NCI-H446 (cell line): Measurements from ENCODE around the gene TOLLIP.
"Not testable (repeated sequence)": the region's sequence is repeated elsewhere in the genome, so short reads cannot be mapped to it uniquely, and the experiment has no call there.

Source experiments
- DNase-seq, 2 experiments: peaks; one replicate each; lab custom pipeline; 2025; lab: John Stamatoyannopoulos, UW

Gene TOLLIP

DNA sequence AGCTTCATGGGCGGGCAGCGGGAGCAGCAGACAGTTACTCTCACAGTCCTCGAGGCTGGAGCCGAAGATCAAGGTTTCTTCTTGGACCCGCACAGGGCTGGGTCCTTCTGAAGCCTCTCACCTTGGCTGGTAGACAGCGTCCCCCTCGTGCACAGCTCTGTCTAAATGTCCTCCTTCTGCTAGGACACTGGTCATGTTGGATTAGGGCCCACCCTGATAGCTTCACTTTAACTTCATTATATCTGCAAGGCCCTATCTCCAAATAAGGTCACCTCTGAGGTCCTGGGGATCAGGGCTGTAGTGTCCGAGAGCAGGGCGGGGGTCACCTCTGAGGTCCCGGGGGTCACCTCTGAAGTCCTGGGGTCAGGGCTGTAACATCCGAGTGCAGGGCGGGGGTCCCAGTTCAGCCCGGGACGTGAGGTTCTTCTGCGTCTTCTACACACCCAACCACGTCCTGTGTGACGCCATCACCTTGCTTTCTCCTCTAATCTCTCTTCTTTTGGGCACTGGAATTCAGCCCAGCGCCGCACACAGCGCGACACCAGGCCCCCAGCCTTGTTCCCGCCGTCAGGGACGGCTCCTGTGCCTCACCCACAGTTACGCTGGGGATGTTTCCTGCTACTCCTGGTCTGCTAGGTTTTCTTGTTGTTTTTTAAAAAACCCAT, 34.1 kb upstream of the TOLLIP start:
- no peak for DNase-seq

DNA sequence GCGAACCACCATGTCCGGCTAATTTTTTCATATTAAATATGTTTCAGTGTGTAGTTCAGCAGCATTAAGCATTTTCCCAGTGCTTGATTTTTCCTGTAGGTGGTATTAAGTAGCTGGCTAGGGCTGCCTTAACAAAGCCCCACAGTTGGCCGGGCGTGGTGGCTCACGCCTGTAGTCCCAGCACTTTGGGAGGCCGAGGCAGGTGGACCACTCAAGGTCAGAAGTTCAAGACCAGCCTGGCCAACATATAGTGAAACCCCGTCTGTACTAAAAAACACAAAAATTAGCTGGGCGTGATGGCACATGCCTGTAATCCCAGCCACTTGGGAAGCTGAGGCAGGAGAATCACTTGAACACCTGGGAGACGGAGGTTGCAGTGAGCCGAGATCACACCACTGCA, 33.5 kb upstream of the TOLLIP start:
- DNase-seq: no peak

DNA sequence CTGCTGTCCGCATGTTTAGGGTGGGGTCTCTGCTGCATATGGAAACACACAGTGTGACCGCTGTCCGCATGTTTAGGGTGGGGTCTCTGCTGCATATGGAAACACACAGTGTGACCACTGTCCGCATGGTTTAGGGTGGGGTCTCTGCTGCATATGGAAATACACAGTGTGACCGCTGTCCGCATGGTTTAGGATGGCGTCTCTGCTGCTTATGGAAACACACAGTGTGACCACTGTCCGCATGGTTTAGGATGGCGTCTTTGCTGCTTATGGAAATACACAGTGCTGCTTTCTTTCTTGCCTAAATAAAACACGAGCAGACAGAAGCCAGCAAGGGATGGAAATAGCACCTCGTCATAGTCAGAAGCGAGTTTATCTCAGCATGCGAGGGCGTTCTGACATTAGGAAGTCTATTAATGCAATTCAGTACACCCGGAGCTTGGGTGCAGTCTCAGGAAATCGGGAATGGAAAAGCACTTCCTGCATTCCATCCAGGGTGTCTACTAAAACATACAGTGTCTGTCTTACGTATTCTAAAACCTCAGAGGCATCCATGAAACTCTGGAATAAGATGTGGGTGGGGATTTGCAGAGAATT, 32.6 kb upstream of the TOLLIP start:
- no peak for DNase-seq

DNA sequence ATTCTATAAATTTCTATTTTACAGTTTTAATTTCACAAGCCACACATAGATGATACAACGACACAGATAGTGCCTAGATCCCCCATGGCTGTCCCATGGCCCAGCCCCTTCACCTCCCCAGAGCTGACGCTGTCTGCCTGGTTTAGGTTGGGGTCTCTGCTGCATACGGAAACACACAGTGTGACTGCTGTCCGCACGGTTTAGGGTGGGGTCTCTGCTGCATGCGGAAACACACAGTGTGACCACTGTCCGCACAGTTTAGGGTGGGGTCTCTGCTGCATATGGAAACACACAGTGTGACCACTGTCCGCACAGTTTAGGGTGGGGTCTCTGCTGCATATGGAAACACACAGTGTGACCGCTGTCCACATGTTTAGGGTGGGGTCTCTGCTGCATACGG, 31.8 kb upstream of the TOLLIP start:
- DNase-seq: not testable (repeated sequence)

DNA sequence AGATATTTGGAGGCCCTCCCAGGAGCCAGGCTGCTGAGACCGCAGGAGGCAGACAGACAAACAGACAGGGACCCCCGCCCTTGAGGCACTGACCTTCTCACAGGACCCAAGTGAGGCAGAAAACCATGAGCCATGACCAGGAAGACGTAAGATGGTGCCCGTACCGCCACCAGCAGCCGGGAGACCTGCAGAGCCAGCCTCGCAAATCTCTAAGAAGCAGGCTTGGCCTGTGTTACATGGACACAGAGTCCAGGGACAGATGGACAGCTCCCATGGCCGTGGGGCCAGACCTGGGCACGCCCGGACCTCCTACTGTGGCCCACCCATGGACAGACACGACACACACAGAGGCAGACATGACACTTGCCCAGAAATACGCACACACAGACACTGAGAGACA, 30.7 kb upstream of the TOLLIP start:
- no peak for DNase-seq

DNA sequence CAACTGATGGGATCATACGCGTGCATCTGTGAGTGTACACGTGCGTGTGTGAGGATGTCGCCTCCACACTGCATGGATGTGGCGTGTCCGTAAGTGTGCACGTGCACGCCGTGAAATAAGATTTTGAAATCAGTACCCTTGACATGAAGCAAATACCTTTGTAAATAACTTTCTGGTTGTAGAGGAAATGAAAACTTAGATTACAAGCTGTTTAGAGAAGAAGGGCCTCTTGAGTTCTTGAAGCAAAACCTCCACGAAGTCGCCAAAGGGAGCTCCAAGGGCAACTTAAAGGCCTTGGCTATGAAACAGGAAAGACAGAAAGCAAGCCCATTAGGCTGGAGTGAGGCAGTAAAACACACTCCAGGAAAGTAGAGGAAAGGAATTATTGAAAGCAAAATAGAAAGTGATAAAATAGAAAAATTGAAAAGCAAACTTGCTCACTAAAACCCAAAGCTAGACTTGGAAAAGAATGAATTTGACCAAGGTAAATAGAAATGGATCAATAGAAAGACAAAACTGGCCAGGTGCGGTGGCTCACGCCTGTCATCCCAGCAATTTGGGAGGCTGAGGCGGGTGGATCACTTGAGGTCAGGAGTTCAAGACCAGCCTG, 29.7 kb upstream of the TOLLIP start:
- DNase-seq: no peak

DNA sequence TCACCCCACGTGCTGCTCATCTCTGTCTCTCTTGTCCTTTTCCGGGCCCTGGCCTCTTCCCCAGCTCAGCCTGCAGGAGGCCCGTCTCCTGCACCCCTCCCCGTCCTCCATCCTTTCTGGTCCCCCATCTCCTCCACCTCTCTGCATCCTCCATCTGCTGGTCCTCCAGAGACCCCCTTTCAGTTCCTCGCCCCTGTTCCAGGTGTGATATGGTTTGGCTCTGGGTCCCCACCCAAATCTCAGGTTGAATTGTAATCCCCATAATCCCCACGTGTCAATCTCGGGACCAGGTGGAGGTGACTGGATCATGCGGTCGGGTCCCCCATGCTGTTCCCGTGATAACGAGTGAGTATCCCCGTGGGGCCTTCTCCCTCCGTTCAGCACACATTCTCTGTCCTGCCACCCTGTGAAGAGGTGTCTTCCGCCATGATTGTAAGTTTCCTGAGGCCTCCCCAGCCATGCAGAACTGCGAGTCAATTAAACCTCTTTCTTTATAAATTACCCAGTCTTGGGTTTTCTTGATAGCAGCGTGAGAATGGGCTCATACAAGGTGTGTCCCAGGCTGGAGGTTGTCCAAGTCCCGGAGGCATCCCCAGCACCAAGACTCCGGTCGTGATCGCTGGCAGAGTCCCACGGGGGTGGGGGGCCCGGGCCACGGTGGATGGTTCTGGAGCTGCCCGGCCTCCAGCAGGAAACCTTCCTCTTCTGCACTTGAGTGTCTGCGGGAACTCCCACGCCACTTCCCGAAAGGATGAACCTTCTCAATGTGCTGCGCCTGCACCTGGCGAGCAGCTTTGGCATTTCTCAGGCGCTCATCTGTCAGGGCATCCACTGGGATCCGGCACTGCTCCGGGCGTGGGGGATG, 29.0 kb upstream of the TOLLIP start:
- no peak for DNase-seq

DNA sequence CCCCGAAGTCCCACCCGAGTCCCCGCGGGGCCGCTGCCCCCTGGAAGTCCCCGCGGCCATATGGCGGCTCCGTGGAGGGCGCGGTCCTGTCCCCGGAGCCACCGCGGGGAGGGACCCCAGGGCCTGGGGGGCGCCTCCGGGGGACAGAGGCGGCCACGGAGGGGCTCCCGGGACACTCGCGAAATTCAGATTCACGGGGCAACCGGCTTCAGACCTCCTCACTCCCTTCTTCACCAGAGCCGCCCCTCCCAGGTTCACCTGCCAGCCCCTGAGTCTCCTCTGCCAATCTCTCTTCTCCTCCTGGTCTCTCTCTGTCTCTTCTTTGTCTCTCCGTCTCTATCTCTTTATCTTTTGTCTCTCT, 28.2 kb upstream of the TOLLIP start:
- no peak for DNase-seq

DNA sequence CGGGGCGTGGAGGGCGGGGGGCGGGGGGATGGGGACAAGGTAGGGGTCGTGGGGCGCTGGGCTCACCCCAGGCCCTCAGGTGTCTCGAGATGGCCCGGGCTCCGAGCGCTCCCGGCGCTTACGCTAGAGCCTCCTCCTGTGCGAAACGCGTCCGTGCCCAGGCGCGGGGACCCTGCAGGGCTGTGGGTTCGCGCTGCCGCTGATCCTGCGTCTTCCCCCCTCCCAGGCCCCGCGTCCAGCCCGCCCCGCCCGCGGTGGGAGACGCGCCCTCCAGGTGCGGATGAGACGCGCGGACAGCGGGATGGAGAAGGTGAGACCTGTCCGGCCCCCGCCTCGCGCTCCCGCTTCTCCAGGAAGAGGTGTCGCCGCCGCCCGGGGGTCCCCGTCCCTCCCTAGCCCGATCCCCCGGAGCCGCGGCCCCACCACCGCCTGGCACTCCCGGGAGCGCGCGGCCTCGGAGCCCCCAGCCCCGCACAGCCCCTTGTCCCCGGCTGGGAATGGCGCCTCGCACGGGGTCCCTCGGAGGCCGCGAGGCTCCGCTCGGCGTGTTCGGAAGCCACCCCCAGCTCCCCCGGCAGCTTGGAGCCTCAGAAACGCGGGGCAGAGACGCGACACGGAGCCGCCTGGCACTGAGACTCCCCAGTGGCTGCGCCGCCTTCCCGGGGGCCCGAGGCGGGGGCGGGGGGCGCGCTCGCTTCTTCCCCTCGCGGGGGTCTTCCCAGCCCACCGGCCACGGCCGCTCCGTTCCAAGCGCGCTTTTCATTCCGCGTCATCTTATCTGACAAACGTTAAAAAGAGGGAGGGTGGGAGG, 27.6 kb upstream of the TOLLIP start:
- peak in 1 of 2 experiments; percentile 13 for DNase-seq

DNA sequence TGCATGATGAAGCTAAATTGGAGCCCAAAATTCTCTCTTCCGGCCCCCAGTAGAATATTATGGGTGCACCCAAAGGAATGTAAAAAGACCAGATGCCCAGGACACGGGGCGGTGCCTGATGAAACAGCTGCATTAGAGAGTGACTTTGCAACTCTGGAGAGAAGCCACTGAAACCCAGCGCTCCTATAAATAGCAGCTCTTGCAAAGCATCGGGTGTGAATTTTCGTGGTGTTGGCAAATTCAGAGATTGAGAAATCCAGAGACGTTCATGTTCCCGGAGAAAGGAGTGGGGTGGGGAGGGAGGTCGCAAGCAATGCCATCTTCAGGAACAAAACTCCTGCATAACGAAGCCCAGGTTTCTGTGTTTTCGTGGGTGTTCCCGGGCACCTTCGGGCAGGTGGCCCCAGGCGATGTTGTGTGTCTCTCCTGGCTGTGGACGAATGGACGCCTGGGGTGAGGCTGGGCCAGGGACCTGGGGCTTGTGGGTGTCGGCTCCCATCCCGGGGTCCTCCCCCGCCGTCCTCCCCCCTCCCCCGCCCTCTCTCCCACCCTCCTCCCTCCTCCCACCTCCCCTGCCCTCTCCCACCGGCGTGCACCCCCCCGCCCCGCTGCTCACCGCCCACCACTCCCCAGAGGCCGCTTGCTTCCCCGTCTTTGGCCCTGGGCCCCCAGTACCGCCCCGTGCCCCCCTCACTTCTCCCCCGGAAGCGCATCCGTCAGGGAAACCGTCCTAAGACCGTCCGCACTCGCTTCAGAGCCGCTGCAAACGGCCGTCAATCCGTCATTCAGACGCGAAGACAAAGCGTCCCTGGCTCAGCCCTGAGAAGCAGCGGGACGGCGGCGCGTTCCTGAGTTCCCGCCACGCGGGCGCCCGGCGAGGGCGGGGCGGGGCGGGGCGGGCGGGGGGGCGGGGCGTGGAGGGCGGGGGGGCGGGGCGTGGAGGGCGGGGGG, 26.7 kb upstream of the TOLLIP start:
- DNase-seq: peak; percentile 21 to 76

DNA sequence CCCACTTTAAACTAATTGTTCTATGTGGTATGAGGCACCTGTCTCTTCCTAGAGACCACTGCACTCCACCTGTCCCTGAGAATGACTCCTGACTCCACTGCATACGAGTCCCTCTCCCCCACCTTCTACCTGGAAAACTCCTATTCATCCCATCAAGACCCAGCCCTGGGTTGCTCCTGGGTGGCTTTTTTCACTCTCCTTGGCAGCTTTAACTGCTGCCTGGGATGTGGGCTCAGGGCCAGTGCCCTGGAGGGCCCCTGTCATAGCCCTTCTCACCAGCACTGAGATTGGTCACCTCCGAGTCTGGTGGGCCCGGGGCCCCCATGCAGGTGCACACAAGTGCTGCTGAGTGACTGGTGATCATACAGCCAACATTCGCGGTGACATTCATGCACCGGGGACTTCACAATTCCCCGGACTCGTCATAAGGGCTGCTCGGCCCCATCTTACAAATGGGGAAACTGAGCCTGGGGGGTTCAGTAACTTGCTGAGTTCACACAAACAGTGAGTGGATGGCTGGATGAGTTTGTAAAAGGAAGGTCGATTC, 25.9 kb upstream of the TOLLIP start:
- no peak for DNase-seq

DNA sequence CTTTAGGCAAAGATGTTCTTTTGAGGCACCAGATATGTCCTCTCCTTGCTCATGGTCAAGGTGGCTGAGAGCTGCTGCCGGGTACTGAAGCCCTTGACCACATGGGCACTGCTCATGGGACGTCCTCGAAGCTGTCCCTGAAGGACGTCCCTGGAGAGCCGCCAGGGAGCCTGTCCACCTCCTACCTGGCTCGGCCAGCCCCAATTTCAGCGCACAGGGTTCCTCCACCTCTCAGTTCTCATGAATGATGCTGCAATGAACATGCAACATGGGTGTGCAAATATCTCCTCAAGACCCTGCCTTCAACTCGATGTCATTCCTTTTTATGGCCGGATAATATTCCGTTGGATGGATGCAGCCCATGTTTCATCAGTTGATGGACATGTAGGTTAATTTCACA, 24.4 kb upstream of the TOLLIP start:
- no peak for DNase-seq

DNA sequence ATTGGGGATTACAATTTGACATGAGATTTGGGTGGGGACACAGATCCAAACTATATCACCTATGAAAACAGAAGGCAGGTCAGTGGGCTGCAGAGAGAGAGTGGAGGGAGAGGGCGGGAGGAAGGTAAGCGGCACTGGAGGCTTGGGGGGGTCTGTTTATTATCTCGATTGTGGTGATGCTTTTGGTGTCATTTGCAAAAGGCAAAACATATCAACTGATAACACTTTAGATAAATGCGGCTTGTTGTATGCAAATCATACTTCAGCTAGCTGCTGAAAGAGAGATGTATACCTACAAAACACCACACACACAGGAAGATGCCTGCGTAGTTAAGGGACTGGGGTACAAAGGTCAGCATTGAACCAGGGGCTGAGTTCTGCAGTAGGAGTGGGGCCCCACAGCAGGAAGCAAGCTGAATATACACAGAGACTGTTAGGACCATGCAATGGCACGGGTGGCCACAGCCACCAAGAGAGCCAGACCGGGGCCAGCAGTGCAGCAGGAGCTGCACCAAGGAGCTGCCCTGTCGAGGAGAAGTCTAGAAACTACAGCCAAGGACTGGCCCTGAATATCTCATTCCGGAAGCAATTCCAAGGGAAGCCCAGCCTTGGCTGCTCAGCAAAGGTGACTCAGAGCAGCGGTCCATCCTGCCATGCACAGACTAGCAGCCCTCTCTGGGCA, 23.8 kb upstream of the TOLLIP start:
- DNase-seq: no peak

DNA sequence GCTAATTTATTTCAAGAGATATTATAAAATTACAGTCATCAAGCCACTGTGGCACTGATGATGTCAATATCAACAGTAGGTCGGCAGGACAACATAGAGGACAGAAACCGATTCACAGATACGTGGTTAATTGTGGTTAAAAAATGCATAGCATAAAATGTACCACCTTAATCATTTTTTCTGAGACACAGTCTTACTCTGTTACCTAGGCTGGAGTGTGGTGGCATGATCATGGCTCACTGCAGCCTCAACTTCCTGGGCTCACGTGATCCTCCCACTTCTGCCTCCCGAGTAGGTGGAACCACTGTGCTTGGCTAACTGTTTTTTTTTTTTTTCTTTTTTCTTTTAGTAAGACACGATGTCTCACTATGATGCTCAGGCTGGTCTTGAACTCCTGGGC, 21.0 kb upstream of the TOLLIP start:
- no peak for DNase-seq

DNA sequence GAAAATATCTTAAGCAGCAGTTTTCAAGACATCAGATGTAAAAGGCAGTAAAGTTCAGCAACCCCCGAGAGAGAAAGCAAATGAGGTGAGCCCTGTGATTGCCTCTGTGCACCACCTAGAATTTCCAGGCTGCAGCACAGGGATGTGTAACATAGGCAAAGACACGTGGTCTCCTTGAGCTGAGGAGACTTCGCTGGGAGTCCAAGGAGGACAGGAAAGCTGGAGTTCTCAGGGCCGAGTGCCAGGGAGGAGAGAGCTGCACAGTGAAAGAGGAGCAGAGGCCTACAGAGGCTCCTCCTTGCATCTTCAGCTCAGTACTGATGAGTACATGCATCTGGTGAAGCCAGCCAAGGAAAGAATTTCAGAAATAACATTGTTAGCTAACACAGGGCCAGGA, 17.6 kb upstream of the TOLLIP start:
- no peak for DNase-seq

DNA sequence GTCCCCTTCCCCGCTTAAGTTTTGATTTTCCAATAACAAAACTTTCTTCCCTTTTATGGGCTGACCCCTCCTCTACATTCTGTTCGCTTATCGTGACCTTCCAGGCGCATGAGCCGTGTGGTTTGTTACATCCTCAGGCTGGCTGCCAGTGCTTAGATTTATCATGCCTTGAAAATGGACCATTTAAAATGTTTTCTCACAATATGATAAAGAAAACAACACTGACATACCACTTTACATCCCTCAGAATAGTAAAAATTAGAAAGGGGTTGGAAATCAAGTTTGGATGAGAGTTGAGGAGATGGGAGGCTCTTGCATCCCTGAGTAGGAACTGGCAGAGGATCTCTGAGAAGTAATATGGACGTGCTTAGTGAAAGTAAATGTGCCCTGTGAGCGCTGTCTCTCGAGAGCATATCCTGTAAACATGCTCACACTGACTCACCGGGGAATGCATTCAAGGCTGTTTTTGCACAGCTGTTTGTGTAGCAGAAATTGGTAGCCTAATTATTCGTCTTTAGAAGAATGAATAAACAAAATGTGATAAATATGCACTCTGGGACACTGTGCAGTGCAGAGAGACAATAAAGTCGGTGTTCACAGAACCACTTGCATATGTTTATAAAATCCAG, 17.1 kb upstream of the TOLLIP start:
- no peak for DNase-seq

DNA sequence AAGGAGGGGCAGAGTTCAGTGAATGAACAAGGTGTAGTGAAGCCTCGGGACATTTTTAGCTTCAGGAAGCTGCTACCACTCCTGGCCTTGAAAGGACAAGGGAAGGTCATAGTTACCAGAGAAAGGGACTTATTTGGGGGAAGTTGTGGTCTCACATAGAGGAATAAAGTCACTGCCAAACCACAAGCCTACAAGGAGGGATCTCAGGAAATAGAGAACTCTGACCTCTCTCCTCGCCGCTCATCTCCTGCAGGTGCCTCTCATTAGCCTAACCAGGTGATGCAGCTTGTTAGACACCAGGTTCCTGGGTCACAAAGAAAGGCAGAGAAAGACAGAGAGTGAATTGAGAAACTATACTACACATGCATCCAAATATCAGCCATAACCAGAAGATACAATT, 14.3 kb upstream of the TOLLIP start:
- DNase-seq: no peak

DNA sequence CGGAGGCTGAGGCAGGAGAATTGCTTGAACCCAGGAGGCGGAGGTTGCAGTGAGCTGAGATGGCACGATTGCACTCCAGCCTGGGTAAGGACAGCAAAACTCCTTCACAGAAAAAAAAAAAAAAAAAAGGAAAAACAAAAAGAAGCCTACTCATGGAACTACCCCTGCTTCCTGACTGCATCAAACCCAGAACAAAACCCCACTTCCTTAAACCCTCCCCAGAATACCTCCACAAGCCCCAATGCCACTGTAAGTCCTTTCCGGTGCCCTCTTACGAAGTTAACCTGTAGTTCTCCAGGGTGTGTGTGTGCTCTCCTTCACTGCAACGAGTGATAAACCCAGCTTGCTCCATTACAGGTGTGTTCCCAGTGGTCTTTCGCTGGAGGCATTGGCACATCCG, 8.6 kb upstream of the TOLLIP start:
- no peak for DNase-seq

DNA sequence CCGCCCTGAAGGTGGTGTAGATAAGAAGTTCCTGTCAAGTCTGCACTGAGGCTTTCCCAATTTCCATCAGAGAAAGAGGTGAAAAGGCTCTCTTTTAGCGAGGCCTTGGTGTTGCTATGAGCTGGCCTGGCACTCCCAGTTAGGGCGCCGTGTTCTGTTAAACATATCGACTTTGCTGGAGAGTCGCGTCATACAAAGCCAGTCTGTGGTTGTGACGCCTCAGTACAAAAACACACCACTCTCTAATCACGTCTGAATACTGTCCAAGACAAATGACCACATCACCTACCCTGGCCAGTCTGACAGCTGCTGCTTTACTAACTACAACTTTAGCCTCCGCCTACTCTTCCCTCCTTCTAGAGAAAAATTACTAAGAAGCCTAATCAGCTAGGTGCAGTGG, 8.0 kb upstream of the TOLLIP start:
- DNase-seq: no peak
